Left ventricle myocardium superior (tissue), 1 donor: ENCODE results near the gene CREBZF. TPM values are rescaled to one million over a fixed set of nuclear protein-coding genes. Genes with fewer than 3 reads are reported as not detected.
"Not testable (repeated sequence)": the region's sequence is repeated elsewhere in the genome, so short reads cannot be mapped to it uniquely, and the experiment has no call there.

Experiments used
- ATAC-seq: fragments of 200-7000 bp; cut with Tn5 transposase; one replicate; pipeline ENCODE4 v1.9.1; 2020; ENCODE audit warnings: mild to moderate bottlenecking, moderate library complexity
- DNase-seq: peaks from one replicate; pipeline ENCODE4 v3.0.0-alpha.2; 2020
- intact Hi-C: fragments of 100-400 bp; cut with micrococcal nuclease; formaldehyde crosslinking; loops from one replicate; pipeline ENCODE4 v1.11.0; 2022
- total RNA-seq: library from RNA; stranded (reverse); fragmentation: NEBNext Ultra II Directional; extraction: Animal tissue kit (Norgen Biotek cat#: 25700); gene quantifications from one replicate; pipeline ENCODE4 v1.2.1, GENCODE V29; 2021
- donor health status: DM: no; HTN: yes; CAD: no; lungs with severe emphysema.

The CREBZF gene
- total RNA-seq, 1 donor from 2014 or later: 12.9 TPM

DNA sequence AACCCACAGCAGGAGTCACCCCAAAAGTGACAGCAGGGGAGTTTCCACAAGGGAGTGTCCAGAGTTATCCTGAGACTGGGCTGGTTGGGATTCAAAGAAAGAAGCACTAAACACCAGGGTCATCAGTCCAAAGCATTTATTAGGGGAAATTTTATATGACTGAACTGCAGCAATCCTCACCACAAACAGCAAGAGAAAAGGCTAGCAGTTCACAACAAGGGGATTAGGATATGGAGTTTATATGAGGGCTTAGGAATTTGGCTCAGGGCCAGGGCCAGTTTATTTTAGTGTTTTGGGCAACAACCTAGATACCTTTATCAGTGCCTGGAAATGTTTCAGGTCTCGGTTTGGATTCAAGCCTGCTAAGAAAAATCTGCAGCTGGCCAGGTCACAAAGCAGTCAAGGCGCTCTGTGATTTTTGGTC is 21.7 kb downstream of the CREBZF start:
- peak; percentile 53 for ATAC-seq
- peak; percentile 47 for DNase-seq
- intact Hi-C loops: no loop called here

- no peak for ATAC-seq
- DNase-seq: no peak
- intact Hi-C loops: no loop called here
These were observed 30.2 kb downstream of the CREBZF start for GRCh38 chr11:85634747-85635146.

GRCh38 chr11:85628771-85629341 is 36.1 kb downstream of the CREBZF start:
- no peak for DNase-seq
- intact Hi-C loops: loop anchor here (5.0 kb wide), 1 partner anchor 33 kb away; no protein-coding TSS in a partner anchor
- ATAC-seq: peak; percentile 5

DNA sequence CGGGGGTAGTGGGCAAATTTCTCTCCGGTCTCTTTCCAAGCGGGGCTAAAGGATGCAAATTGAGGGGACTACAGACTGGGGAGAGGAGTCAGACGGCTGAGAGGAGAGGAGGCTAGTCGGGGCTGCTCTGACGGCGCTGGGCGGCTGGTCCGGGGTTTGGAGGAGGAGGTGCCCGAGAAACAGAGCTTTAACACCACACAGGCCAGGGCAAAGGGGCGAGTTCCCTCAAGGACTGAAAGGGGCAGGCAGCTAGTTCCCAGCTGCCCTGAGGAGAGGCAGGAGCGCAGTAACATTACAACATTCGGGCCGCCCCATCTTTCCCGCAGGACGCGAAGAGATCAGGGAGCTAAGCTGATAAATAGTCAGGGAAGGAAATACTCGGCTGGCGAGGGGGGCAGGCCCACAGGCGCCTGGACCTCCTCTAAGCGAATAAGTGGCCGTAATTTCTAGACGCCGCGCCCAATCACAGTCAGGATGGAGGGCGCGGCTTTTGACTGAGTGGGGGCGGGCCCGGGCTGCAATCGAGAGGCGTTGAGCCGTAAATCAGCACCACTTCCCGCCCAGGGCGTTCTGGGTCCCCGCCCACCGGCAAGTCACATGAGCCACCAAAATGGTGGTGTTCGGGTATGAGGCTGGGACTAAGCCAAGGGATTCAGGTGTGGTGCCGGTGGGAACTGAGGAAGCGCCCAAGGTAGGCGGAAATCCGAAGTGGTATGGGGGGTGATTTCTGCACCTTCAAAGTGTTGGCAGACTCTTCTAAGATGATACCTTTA is 36.7 kb downstream of the CREBZF start, which contains the start of gene TMEM126B:
Gene TMEM126B, plus strand, starts transcription at position 596 of the 773 bp plus-strand sequence. Its CDS starts 15 bp downstream, at position 611.
- intact Hi-C loops: loop anchor here (5.0 kb wide), 1 partner anchor 34 kb away; no protein-coding TSS in a partner anchor

DNA sequence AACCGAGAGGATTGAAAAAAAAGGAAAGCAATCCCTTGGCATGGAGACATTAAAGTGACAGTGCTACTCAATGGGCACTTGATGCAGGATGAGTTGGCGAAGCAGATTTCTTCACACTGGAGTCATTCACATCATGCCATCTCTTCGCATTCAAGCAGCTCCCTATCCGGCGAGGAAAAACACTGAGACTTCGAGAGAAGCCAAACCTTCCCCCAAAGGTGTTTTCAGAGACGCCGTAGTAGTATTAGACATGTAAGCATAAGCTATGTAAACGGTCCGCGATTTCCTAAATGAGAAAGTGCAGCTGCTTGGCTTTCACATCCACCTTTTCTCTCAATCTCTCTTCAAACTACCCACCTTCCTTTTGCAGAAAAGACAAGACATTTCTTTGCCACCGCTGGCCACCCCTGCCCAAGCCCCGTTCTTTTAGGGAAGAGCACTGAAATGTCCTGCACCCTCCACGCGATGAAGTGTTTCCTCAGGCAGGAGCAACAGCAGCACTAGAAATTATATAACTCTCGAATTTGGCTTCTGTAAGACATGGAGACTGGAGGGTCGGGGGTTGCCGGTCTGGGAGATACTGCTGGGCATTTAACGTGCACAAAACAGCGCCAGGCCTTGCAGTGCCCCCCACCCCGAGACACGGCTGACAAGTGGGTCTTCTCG is 37.5 kb downstream of the CREBZF start, which contains the start of gene DLG2:
Gene DLG2, minus strand, starts transcription at position 13 of the 666 bp plus-strand sequence.
- intact Hi-C loops: loop anchor here (5.0 kb wide), 1 partner anchor 35 kb away; no protein-coding TSS in a partner anchor
- ATAC-seq (peak; percentile 49), DNase-seq (no peak)

More for the DNA sequence above, 36.7 kb downstream of the CREBZF start, which contains the start of gene TMEM126B:
- peak; percentile 98 for DNase-seq
- ATAC-seq: peak; percentile 99

GRCh38 chr11:85626496-85626895 is 38.4 kb downstream of the CREBZF start:
- intact Hi-C loops: loop anchor here (5.0 kb wide), 1 partner anchor 36 kb away; no protein-coding TSS in a partner anchor
- DNase-seq: no peak
- ATAC-seq: no peak

GRCh38 chr11:85620256-85620655 is 44.7 kb downstream of the CREBZF start:
- no peak for DNase-seq
- intact Hi-C loops: no loop called here
- ATAC-seq: no peak

DNA sequence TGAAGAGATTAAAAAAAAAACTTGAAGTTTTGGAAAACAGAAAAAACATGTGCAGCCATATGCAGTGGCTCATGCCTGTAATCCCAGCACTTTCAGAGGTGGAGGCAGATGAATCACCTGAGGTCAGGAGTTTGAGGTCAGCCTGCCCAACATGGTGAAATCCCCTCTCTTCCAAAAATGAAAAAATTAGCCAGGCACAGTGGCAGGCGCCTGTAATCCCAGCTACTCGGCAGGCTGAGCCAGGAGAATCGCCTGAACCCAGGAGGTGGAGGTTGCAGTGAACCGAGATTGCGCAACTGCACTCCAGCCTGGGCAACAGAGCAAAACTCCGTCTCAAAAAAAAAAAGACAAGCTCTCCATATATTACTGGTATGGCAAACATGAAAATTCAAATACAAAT is 45.4 kb downstream of the CREBZF start:
- DNase-seq: no peak
- ATAC-seq: no peak
- intact Hi-C loops: no loop called here

- DNase-seq, intact Hi-C loops, ATAC-seq: not testable (repeated sequence)
These were observed 53.3 kb downstream of the CREBZF start for GRCh38 chr11:85611643-85612042.

Other genes with a start within 250 kb of the CREBZF start
- 5.7 TPM for gene DLG2, start 37.8 kb downstream of the CREBZF start, total RNA-seq
- 68.0 TPM for gene TMEM126B, start 36.5 kb downstream of the CREBZF start, total RNA-seq
- gene TMEM126A, start 17.2 kb downstream of the CREBZF start, total RNA-seq: 77.4 TPM
- 0.30 TPM for gene CCDC89, start 21.1 kb upstream of the CREBZF start, total RNA-seq
- gene SYTL2, start 146.0 kb upstream of the CREBZF start, total RNA-seq: 2.8 TPM
- not detected for gene CCDC83, start 190.3 kb upstream of the CREBZF start, total RNA-seq